RWPE1 (cell line): ENCODE data around the gene ACOT13.

Experiments
- CTCF ChIA-PET: fragments of 350-600 bp; sonication (Branson Sonifier 250); formaldehyde crosslinking; extraction: SDS; loops from one replicate; lab custom pipeline; 2021; lab: Yijun Ruan, JAX
- POLR2A ChIA-PET: fragments of 400-600 bp; formaldehyde crosslinking; extraction: SDS; loops from one replicate; lab custom pipeline; 2020; ENCODE audit warnings: antibody characterized with exemption; ENCODE audit not compliant: low non-redundant PET; lab: Yijun Ruan, JAX
- DNase-seq: peaks from one replicate; pipeline ENCODE4 v3.0.0; 2012; ENCODE audit warnings: low spot score
- H3K27ac ChIP-seq: fragments of 450-650 bp; 2 replicates; pipeline ENCODE4 v1.5.1; 2017
- TF ChIP-seq, protein P1 (sequence below): fragments of 450-650 bp; conservative IDR thresholded peaks from 2 replicates; pipeline ENCODE4 v1.5.1; 2017; ENCODE audit warnings: low read depth, mild to moderate bottlenecking

The ACOT13 gene

DNA sequence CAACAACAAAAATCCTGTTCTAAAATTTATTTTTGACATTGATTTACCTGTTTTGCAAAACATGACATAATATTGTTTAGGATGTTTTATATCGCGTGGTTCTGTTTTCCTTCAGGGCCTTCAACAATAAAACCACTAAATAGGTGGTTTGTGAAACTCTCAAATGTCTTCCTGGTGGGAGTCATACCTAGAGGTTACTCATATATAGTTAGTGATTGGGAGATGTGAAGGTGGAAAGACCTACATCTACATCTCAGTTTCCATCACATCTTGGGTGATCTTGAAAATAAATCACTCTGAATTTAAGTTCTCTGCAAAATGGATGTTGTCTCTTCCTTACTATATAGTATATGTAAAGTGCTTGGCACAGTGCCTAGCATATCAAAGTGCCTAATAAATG is 29.2 kb downstream of the ACOT13 start:
- no peak for DNase-seq
- ChIA-PET POLR2A (no interaction called here), CTCF (interaction anchor here (0.6 to 2.5 kb wide), 3 partner anchors 115 to 361 kb away, joined by 3 to 18 read pairs (median 3); no protein-coding TSS in a partner anchor)
- TF ChIP-seq, protein P1, sequence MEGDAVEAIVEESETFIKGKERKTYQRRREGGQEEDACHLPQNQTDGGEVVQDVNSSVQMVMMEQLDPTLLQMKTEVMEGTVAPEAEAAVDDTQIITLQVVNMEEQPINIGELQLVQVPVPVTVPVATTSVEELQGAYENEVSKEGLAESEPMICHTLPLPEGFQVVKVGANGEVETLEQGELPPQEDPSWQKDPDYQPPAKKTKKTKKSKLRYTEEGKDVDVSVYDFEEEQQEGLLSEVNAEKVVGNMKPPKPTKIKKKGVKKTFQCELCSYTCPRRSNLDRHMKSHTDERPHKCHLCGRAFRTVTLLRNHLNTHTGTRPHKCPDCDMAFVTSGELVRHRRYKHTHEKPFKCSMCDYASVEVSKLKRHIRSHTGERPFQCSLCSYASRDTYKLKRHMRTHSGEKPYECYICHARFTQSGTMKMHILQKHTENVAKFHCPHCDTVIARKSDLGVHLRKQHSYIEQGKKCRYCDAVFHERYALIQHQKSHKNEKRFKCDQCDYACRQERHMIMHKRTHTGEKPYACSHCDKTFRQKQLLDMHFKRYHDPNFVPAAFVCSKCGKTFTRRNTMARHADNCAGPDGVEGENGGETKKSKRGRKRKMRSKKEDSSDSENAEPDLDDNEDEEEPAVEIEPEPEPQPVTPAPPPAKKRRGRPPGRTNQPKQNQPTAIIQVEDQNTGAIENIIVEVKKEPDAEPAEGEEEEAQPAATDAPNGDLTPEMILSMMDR, result no peak
- no peak overlapping the region for H3K27ac ChIP-seq

DNA sequence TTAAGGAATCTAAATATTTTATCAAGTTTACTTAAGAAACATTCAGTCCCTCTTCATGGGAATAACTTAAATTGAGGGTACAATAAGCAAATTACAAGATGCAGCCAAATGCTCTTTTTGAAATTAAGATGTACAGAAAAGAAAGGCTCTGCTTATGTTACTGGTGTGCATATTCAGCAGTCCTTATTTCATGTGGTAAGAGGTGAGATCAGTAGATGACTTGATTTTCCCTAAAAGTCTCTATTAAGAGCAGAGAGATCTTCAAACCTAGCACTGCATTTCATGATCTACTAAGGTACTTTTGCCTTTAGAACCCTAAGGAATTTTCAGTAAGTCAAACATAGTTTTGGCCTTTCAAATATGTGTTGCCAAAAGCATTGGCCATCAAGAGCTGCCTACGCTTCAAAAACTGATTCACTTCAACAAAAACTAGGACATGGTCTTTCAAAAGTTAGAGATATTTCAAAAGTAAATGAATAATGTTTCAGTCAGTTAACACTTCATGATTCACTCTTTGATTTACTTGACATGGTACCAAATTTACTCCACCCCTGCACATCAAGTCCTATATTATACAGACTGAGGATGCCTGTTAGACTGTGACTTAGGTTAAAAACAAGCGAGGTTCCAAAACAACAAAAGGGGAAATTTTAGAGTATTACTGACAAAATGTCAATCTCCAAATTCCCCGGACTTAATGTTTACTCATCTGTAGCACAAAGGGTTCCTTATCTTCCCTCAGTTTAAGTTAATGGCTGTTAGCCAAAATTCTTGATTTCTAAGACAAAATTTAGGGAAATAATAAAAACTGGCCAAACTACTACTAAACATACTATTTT is 32.9 kb downstream of the ACOT13 start:
- CTCF ChIA-PET, result interaction anchor here (0.7 to 2.6 kb wide), 4 partner anchors 48 to 176 kb away, joined by 3 to 11 read pairs (median 4); no protein-coding TSS in a partner anchor
- POLR2A ChIA-PET, result no interaction called here
- TF ChIP-seq, protein P1, result no peak
- no peak for DNase-seq
- no peak overlapping the region for H3K27ac ChIP-seq

DNA sequence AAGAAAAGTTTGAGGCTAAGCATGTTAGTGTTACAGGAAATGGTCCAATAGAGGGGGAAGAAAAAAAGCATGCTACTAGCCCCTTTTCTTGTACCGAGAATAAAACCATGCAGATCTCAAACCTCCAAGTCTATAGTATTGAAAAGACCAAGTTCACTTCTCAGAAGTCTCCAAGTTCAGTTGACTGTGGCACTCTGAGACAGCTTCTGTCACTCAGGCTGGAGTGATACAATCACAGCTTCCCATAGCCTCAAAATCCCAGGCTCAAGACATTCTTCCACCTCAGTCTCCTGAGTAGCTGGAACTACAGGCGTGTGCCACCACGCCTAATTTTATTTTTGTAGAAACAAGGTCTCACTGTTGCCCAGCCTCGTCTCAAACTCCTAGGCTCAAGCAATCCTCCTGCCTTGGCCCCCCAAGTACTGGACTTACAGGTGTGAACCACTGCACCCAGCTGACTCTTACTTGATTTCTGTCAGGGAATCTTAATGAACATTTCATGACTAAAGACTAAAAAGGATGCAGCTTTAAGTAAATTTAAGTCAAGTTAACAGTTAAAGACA is 35.9 kb downstream of the ACOT13 start:
- ChIA-PET POLR2A (no interaction called here), CTCF (interaction anchor here (0.6 to 1.1 kb wide), 5 partner anchors 40 to 125 kb away, joined by 3 to 4 read pairs (median 3); no protein-coding TSS in a partner anchor)
- TF ChIP-seq, protein P1, result no peak
- H3K27ac ChIP-seq, result no peak overlapping the region
- DNase-seq, result no peak

DNA sequence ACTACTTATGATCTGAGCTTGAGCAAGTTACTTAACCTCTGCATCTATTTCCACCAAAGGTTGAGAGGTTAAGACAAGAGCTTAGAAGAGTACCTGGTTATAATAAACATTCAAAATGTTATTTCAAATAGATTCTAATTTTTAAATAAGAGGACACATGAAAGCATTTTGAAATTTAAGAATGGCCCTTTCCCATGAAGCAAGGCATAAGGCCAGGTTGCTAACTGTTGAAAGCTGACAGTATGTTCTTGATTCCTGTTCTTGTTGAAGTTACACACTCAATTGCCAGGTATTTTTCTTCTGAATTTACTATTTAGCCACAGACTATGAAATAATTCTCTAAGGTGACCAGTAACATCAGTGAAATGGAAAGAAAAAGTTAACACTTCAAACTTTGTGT is 37.6 kb downstream of the ACOT13 start:
- TF ChIP-seq, protein P1, result no peak
- CTCF ChIA-PET, result no interaction called here
- H3K27ac ChIP-seq, result no peak overlapping the region
- DNase-seq, result no peak
- POLR2A ChIA-PET, result no interaction called here

DNA sequence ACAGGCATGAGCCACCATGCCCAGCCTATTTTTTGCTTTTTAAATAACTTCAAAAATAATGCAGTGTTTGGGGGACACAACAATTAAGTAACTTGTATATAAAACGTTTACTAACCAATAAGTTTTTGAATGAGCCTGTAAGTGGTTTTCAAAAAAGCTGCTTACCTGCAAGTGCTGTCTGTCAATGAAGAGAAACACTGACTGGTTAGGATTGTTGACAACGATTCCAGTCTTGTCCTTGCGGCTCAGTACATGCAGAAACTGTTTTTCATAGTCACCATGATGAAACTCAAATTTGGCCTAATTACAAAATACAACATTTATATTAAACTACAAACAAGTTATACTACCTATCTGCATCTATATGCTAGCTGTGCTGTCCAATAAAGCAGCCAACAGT is 41.7 kb downstream of the ACOT13 start:
- ChIA-PET CTCF (no interaction called here), POLR2A (no interaction called here)
- DNase-seq, result no peak
- H3K27ac ChIP-seq, result no peak overlapping the region
- TF ChIP-seq, protein P1, result no peak

DNA sequence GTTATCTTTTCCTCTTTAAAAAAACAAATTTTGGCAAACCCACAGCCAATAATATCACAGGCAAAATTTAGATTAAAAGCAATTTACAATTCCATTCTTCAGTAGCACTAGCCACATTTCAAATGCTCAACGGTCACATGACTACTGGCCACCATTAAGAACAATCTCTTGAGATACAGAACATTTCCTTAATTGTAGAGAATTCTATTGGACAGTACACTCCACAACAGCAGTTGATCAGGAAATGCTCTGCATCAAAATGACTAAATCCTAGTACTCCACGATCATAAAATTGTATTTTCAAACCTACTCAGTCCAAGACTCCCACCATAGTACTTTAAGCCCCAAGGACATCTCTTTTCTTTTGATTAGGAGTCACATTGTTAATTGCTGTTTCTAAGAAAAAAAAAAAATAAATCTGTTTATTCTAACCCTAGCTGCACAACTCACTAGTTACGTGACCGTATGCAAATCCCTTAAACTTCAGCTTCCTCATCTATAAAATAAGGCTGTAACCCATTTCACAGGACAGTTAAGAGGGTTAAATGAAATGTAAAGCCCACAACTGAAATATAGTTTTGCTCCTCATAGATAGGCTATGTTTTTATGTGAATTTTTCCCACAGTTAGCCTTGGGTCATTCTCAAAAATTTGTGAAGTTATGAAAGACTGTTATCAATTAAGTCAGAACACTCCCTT is 42.3 kb downstream of the ACOT13 start:
- TF ChIP-seq, protein P1, result no peak
- ChIA-PET CTCF (no interaction called here), POLR2A (no interaction called here)
- H3K27ac ChIP-seq, result no peak overlapping the region
- no peak for DNase-seq
